Natural killer cell (primary cell): ENCODE results near the gene NCAM1. TPM values are rescaled to one million over a fixed set of nuclear protein-coding genes. Genes with fewer than 3 reads are reported as not detected.
A peak's percentile ranks its signal among the peaks of the same experiment; 100 is the strongest.

Experiments used
- ATAC-seq, 3 donors: fragments of 150-1000 bp in 2 of 3; fragments of 200-7000 bp in 1 of 3; cut with Tn5 transposase; 1 replicate in 1 of 3; 2 replicates in 2 of 3; pipeline ENCODE4 v1.10.0; 2021; ENCODE audit warnings: mild to moderate bottlenecking in 2 of 3, moderate library complexity in 2 of 3
- DNase-seq, 2 donors: peaks; one replicate each; pipeline versions ENCODE4 v3.0.0 to v3.0.0-alpha.2; 2013 to 2021; ENCODE audit warnings: mixed read lengths in 1 of 2
- H3K27ac ChIP-seq: one replicate; pipeline ENCODE4 v1.5.1; 2013; ENCODE audit warnings: mild to moderate bottlenecking, low read length
- H3K27me3 ChIP-seq: one replicate; pipeline ENCODE4 v1.6.1; 2013; ENCODE audit warnings: low read length; ENCODE audit not compliant: control insufficient read depth, insufficient read depth
- H3K36me3 ChIP-seq: one replicate; pipeline ENCODE4 v1.6.1; 2013; ENCODE audit warnings: low read length; ENCODE audit not compliant: control insufficient read depth, insufficient read depth
- H3K4me1 ChIP-seq: one replicate; pipeline ENCODE4 v1.6.1; 2013; ENCODE audit warnings: low read length; ENCODE audit not compliant: control insufficient read depth, insufficient read depth
- H3K4me3 ChIP-seq: one replicate; pipeline ENCODE4 v1.5.1; 2013; ENCODE audit warnings: low read length
- H3K9me3 ChIP-seq: one replicate; pipeline ENCODE4 v1.6.1; 2013; ENCODE audit warnings: low read length; ENCODE audit not compliant: control insufficient read depth, insufficient read depth
- H3K27ac Mint-ChIP-seq, 2 donors: one replicate each; pipeline ENCODE4 v1.8.0; 2022; ENCODE audit warnings: mild to moderate bottlenecking in 2 of 2, mixed read lengths in 2 of 2, moderate library complexity in 1 of 2
- H3K27me3 Mint-ChIP-seq, 2 donors: one replicate each; pipeline ENCODE4 v1.8.0; 2022; ENCODE audit warnings: low read depth in 2 of 2, mixed read lengths in 2 of 2
- H3K36me3 Mint-ChIP-seq: one replicate; pipeline ENCODE4 v1.8.0; 2022; ENCODE audit warnings: mixed read lengths
- H3K4me1 Mint-ChIP-seq, 2 donors: one replicate each; pipeline ENCODE4 v1.8.0; 2022; ENCODE audit warnings: mixed read lengths in 2 of 2
- H3K4me3 Mint-ChIP-seq: one replicate; pipeline ENCODE4 v1.8.0; 2022; ENCODE audit warnings: mild to moderate bottlenecking, moderate library complexity, mixed read lengths
- H3K9me3 Mint-ChIP-seq, 2 donors: one replicate each; pipeline ENCODE4 v1.8.0; 2022; ENCODE audit warnings: mixed read lengths in 2 of 2
- CTCF ChIP-seq: fragments of 200-600 bp; IDR thresholded peaks from one replicate; pipeline ENCODE4 v1.8.0; 2022; ENCODE audit warnings: antibody characterized with exemption
- WGBS: methylation state at CpG from one replicate; pipeline ENCODE4 v1.1.7; 2013; ENCODE audit warnings: missing lambda C conversion rate; ENCODE audit not compliant: insufficient coverage; 5-methylcytosine and 5-hydroxymethylcytosine counted together
- intact Hi-C: fragments of 100-400 bp; cut with micrococcal nuclease; formaldehyde crosslinking; loops from one replicate; pipeline ENCODE4 v1.14.2; 2022
- total RNA-seq, 4 donors: library from RNA; stranded (reverse); fragments of 120-200 nt in 1 of 4; gene quantifications; one replicate each; pipeline versions ENCODE4 v1.2.3 to v1.2.4, GENCODE V29; 2013 to 2022

Gene NCAM1
- total RNA-seq, 3 donors from 2014 or later (not counting 1 experiment from before 2014, with no cell fraction given), result 129 to 208 (median 187) TPM

- no peak overlapping the region for H3K4me3 ChIP-seq
- no peaks in the 10 kb centered on the region for H3K27me3 ChIP-seq
- Mint-ChIP-seq H3K9me3 (no peaks in the 10 kb centered on the region), H3K4me3 (no peak overlapping the region), H3K27me3 (no peaks in the 10 kb centered on the region), H3K27ac (no peak overlapping the region), H3K36me3 (peaks cover 4% of the 10 kb centered on the region), H3K4me1 (peaks cover 37 to 50% of the 10 kb centered on the region in 2 donors)
- no peaks in the 10 kb centered on the region for H3K36me3 ChIP-seq
- DNase-seq, result no peak
- no peaks in the 10 kb centered on the region for H3K4me1 ChIP-seq
- intact Hi-C loops, result no loop called here
- ATAC-seq, result no peak
- no peaks in the 10 kb centered on the region for H3K9me3 ChIP-seq
- 77% methylated on average over 8 of the region's 10 CpGs for WGBS
- no peak overlapping the region for H3K27ac ChIP-seq
- TF ChIP-seq CTCF, result no peak
Measured at GRCh38 chr11:113198972-113199661, 237.9 kb downstream of the NCAM1 start.

DNA sequence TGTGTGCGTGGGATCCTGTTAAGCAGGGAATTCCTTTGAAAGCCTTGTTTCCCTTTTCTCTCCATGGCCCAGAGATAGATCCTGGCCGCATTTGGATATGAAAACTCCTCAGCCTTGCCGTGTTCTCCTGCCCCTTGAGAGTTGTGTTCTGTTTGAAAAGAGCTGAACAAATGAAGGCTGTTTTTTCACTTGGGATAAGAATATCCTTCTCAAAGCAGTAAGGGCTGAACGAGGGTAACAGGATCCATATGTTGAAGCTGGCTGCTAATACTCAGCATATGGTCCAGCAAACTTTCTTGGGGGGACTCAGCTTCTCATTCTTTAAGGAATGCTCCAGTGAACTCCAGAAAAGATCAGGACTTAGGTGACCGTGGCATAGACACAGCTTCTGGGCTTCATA is 238.6 kb downstream of the NCAM1 start:
- Mint-ChIP-seq H3K36me3 (peaks cover 11% of the 10 kb centered on the region), H3K9me3 (no peaks in the 10 kb centered on the region), H3K4me3 (no peak overlapping the region), H3K27me3 (no peaks in the 10 kb centered on the region), H3K27ac (no peak overlapping the region), H3K4me1 (peaks cover 37 to 45% of the 10 kb centered on the region in 2 donors)
- Histone ChIP-seq H3K9me3 (no peaks in the 10 kb centered on the region), H3K36me3 (peaks cover 4% of the 10 kb centered on the region), H3K4me3 (no peak overlapping the region), H3K27me3 (no peaks in the 10 kb centered on the region), H3K27ac (no peak overlapping the region), H3K4me1 (no peaks in the 10 kb centered on the region)
- intact Hi-C loops, result no loop called here
- no peak for TF ChIP-seq CTCF
- DNase-seq (no peak), ATAC-seq (no peak)
- WGBS, result 81% methylated on average over 5 of the region's 5 CpGs

GRCh38 chr11:113201054-113201818 is 240.0 kb downstream of the NCAM1 start:
- no peaks in the 10 kb centered on the region for H3K27me3 Mint-ChIP-seq
- no peak overlapping the region for H3K27ac ChIP-seq
- intact Hi-C loops, result no loop called here
- no peaks in the 10 kb centered on the region for H3K27me3 ChIP-seq
- H3K4me1 Mint-ChIP-seq, result peaks cover 33 to 37% of the 10 kb centered on the region in 2 donors
- no peaks in the 10 kb centered on the region for H3K9me3 ChIP-seq
- H3K4me3 ChIP-seq, result no peak overlapping the region
- H3K4me3 Mint-ChIP-seq, result peak overlapping the region; percentile 25
- peaks cover 13% of the 10 kb centered on the region for H3K36me3 ChIP-seq
- ATAC-seq, result no peak
- peaks cover 19% of the 10 kb centered on the region for H3K36me3 Mint-ChIP-seq
- DNase-seq, result no peak
- 89% methylated on average over 11 of the region's 12 CpGs for WGBS
- H3K9me3 Mint-ChIP-seq, result no peaks in the 10 kb centered on the region
- H3K4me1 ChIP-seq, result no peaks in the 10 kb centered on the region
- no peak for TF ChIP-seq CTCF
- peak overlapping the region in 1 of 2 donors; percentile 41 for H3K27ac Mint-ChIP-seq
